CD4-positive, alpha-beta memory T cell (primary cell): ENCODE measurements around the gene ZMYND8. TPM values are rescaled to one million over a fixed set of nuclear protein-coding genes. Genes with fewer than 3 reads are reported as not detected.
A peak's percentile ranks its signal among the peaks of the same experiment; 100 is the strongest.

Experiments used
- CTCF ChIA-PET: fragments of 350-600 bp; sonication (Branson Sonifier 250); formaldehyde crosslinking; loops from one replicate; lab custom pipeline; 2021; ENCODE audit warnings: inconsistent platforms; ENCODE audit not compliant: partially characterized antibody; lab: Charles Lee
- POLR2A ChIA-PET: fragments of 350-600 bp; sonication (Branson Sonifier 250); formaldehyde crosslinking; loops from one replicate; lab custom pipeline; 2021; ENCODE audit not compliant: partially characterized antibody; lab: Charles Lee
- DNase-seq, 5 donors: peaks; one replicate each; pipeline versions ENCODE4 v3.0.0 to v3.0.0-alpha.2; 2020 to 2022; ENCODE audit warnings: mixed read lengths in 1 of 5
- H3K27ac ChIP-seq: one replicate; pipeline ENCODE4 v1.7.0; 2013; ENCODE audit warnings: low read depth, low read length
- H3K27me3 ChIP-seq: 2 replicates; pipeline ENCODE4 v1.7.0; 2013; ENCODE audit warnings: mild to moderate bottlenecking, low read length, moderate library complexity; ENCODE audit not compliant: insufficient read depth
- H3K36me3 ChIP-seq: 2 replicates; pipeline ENCODE4 v1.7.0; 2013; ENCODE audit warnings: mild to moderate bottlenecking, low read length, moderate library complexity; ENCODE audit not compliant: insufficient read depth
- H3K4me1 ChIP-seq: 2 replicates; pipeline ENCODE4 v1.7.0; 2013; ENCODE audit warnings: mild to moderate bottlenecking, low read length, moderate library complexity; ENCODE audit not compliant: insufficient read depth
- H3K4me3 ChIP-seq, 2 donors: one replicate each; pipeline ENCODE4 v1.7.0; 2013; ENCODE audit warnings: low read length in 2 of 2, mild to moderate bottlenecking in 1 of 2
- H3K9me3 ChIP-seq, 2 donors: one replicate each; pipeline ENCODE4 v1.7.0; 2013; ENCODE audit warnings: low read length in 2 of 2, control low read depth in 1 of 2; ENCODE audit not compliant: control insufficient read depth in 1 of 2
- H3K27ac Mint-ChIP-seq, 7 donors: one replicate each; pipeline ENCODE4 v1.8.0; 2020 to 2021; ENCODE audit warnings: mixed read lengths in 7 of 7, mild to moderate bottlenecking in 6 of 7, inconsistent platforms in 3 of 7, moderate library complexity in 3 of 7
- H3K27me3 Mint-ChIP-seq, 2 donors: one replicate each; pipeline ENCODE4 v1.8.0; 2020 to 2021; ENCODE audit warnings: mixed read lengths in 2 of 2
- H3K36me3 Mint-ChIP-seq, 2 donors: one replicate each; pipeline ENCODE4 v1.8.0; 2020 to 2021; ENCODE audit warnings: mixed read lengths in 2 of 2, inconsistent platforms in 1 of 2, mild to moderate bottlenecking in 1 of 2
- H3K4me1 Mint-ChIP-seq, 4 donors: one replicate each; pipeline ENCODE4 v1.8.0; 2020 to 2021; ENCODE audit warnings: mixed read lengths in 4 of 4, mild to moderate bottlenecking in 1 of 4
- H3K4me3 Mint-ChIP-seq, 8 donors: one replicate each; pipeline ENCODE4 v1.8.0; 2020 to 2021; ENCODE audit warnings: mixed read lengths in 8 of 8, mild to moderate bottlenecking in 7 of 8, moderate library complexity in 6 of 8, inconsistent platforms in 3 of 8
- H3K9me3 Mint-ChIP-seq, 8 donors: one replicate each; pipeline ENCODE4 v1.8.0; 2020 to 2021; ENCODE audit warnings: mixed read lengths in 8 of 8, mild to moderate bottlenecking in 5 of 8, inconsistent platforms in 3 of 8, moderate library complexity in 1 of 8
- intact Hi-C: fragments of 100-400 bp; cut with micrococcal nuclease; formaldehyde crosslinking; loops from one replicate; pipeline ENCODE4 v1.15.1; 2023
- polyA plus RNA-seq, 2 donors: library from polyadenylated mRNA; unstranded; fragments of 300-500 nt; fragmentation: Illumina TruSeq; gene quantifications; one replicate each; pipeline ENCODE4 v1.2.3, GENCODE V29; 2021
- total RNA-seq, 2 experiments: library from RNA; stranded (reverse); gene quantifications; one replicate each; pipeline ENCODE4 v1.2.3, GENCODE V29; 2021

The ZMYND8 gene
- total and polyA plus RNA-seq, 4 experiments from 2014 or later: 3.5 to 48.5 (median 33.9) TPM

- ChIA-PET CTCF (interaction anchor here (2.4 to 5.4 kb wide), 2 partner anchors 14 to 96 kb away, joined by 12 to 33 read pairs; no protein-coding TSS in a partner anchor), POLR2A (no interaction called here)
- no peak overlapping the region for H3K27ac ChIP-seq
- no peak overlapping the region for H3K4me3 ChIP-seq
- H3K36me3 ChIP-seq: peaks cover 60% of the 10 kb centered on the region
- H3K4me1 Mint-ChIP-seq: peaks cover 0 to 1% (median 0%) of the 10 kb centered on the region in 4 donors
- H3K36me3 Mint-ChIP-seq: peaks cover 57 to 83% of the 10 kb centered on the region in 2 donors
- H3K9me3 ChIP-seq: no peaks in the 10 kb centered on the region
- no peaks in the 10 kb centered on the region for H3K9me3 Mint-ChIP-seq
- no peaks in the 10 kb centered on the region for H3K27me3 Mint-ChIP-seq
- H3K27ac Mint-ChIP-seq: peak overlapping the region in 1 of 7 donors; percentile 51
- DNase-seq: no peak
- H3K4me3 Mint-ChIP-seq: no peak overlapping the region
- no peaks in the 10 kb centered on the region for H3K4me1 ChIP-seq
- intact Hi-C loops: no loop called here
- no peaks in the 10 kb centered on the region for H3K27me3 ChIP-seq
Measured at GRCh38 chr20:47287609-47288144, 68.8 kb downstream of the ZMYND8 start.

- H3K27ac Mint-ChIP-seq: no peak overlapping the region
- intact Hi-C loops: no loop called here
- H3K36me3 ChIP-seq: peaks cover 59% of the 10 kb centered on the region
- ChIA-PET POLR2A (no interaction called here), CTCF (interaction anchor here (2.4 to 5.4 kb wide), 2 partner anchors 13 to 97 kb away, joined by 12 to 33 read pairs; no protein-coding TSS in a partner anchor)
- no peak for DNase-seq
- no peaks in the 10 kb centered on the region for H3K9me3 Mint-ChIP-seq
- H3K4me1 ChIP-seq: no peaks in the 10 kb centered on the region
- no peak overlapping the region for H3K4me3 Mint-ChIP-seq
- no peaks in the 10 kb centered on the region for H3K27me3 ChIP-seq
- H3K27me3 Mint-ChIP-seq: no peaks in the 10 kb centered on the region
- H3K4me1 Mint-ChIP-seq: peaks cover 0 to 1% (median 0%) of the 10 kb centered on the region in 4 donors
- no peaks in the 10 kb centered on the region for H3K9me3 ChIP-seq
- H3K27ac ChIP-seq: no peak overlapping the region
- no peak overlapping the region for H3K4me3 ChIP-seq
- peaks cover 55 to 81% of the 10 kb centered on the region in 2 donors for H3K36me3 Mint-ChIP-seq
Measured at GRCh38 chr20:47286681-47287080, 69.8 kb downstream of the ZMYND8 start.

- no peaks in the 10 kb centered on the region for H3K4me1 ChIP-seq
- no peaks in the 10 kb centered on the region for H3K27me3 Mint-ChIP-seq
- H3K4me1 Mint-ChIP-seq: peaks cover 0 to 1% (median 0%) of the 10 kb centered on the region in 4 donors
- H3K27ac ChIP-seq: no peak overlapping the region
- no peak overlapping the region for H3K4me3 ChIP-seq
- CTCF ChIA-PET: interaction anchor here (1.3 to 7.1 kb wide), 4 partner anchors 12 to 379 kb away, joined by 3 to 66 read pairs (median 18); no protein-coding TSS in a partner anchor
- intact Hi-C loops: no loop called here
- H3K27me3 ChIP-seq: no peaks in the 10 kb centered on the region
- no peak overlapping the region for H3K4me3 Mint-ChIP-seq
- DNase-seq: no peak
- no peaks in the 10 kb centered on the region for H3K9me3 Mint-ChIP-seq
- H3K36me3 ChIP-seq: peaks cover 62% of the 10 kb centered on the region
- H3K36me3 Mint-ChIP-seq: peaks cover 60 to 86% of the 10 kb centered on the region in 2 donors
- POLR2A ChIA-PET: no interaction called here
- peak overlapping the region in 1 of 7 donors; percentile 52 for H3K27ac Mint-ChIP-seq
- no peaks in the 10 kb centered on the region for H3K9me3 ChIP-seq
Measured at GRCh38 chr20:47285189-47285588, 71.3 kb downstream of the ZMYND8 start.

GRCh38 chr20:47284373-47284772, 72.1 kb downstream of the ZMYND8 start:
- H3K4me3 Mint-ChIP-seq: no peak overlapping the region
- H3K9me3 Mint-ChIP-seq: no peaks in the 10 kb centered on the region
- peak overlapping the region in 2 of 7 donors; percentile 57 to 76 for H3K27ac Mint-ChIP-seq
- H3K27me3 Mint-ChIP-seq: no peaks in the 10 kb centered on the region
- no peak for DNase-seq
- peaks cover 64% of the 10 kb centered on the region for H3K36me3 ChIP-seq
- no peaks in the 10 kb centered on the region for H3K4me1 ChIP-seq
- H3K9me3 ChIP-seq: no peaks in the 10 kb centered on the region
- CTCF ChIA-PET: interaction anchor here (1.3 to 7.1 kb wide), 4 partner anchors 11 to 379 kb away, joined by 3 to 66 read pairs (median 18); no protein-coding TSS in a partner anchor
- POLR2A ChIA-PET: no interaction called here
- H3K4me3 ChIP-seq: no peak overlapping the region
- intact Hi-C loops: no loop called here
- H3K27ac ChIP-seq: no peak overlapping the region
- peaks cover 54 to 81% of the 10 kb centered on the region in 2 donors for H3K36me3 Mint-ChIP-seq
- H3K4me1 Mint-ChIP-seq: peaks cover 0 to 1% (median 0%) of the 10 kb centered on the region in 4 donors
- no peaks in the 10 kb centered on the region for H3K27me3 ChIP-seq

GRCh38 chr20:47283411-47283810, 73.1 kb downstream of the ZMYND8 start:
- Histone ChIP-seq H3K36me3 (peaks cover 69% of the 10 kb centered on the region), H3K9me3 (no peaks in the 10 kb centered on the region), H3K27me3 (no peaks in the 10 kb centered on the region), H3K4me3 (no peak overlapping the region), H3K27ac (no peak overlapping the region), H3K4me1 (no peaks in the 10 kb centered on the region)
- ChIA-PET POLR2A (no interaction called here), CTCF (interaction anchor here (1.2 to 7.1 kb wide), 3 partner anchors 9 to 101 kb away, joined by 4 to 66 read pairs (median 7); no protein-coding TSS in a partner anchor)
- peak overlapping the region in 5 of 7 donors; percentile 15 to 76 (median 54) for H3K27ac Mint-ChIP-seq
- no peaks in the 10 kb centered on the region for H3K9me3 Mint-ChIP-seq
- H3K4me1 Mint-ChIP-seq: peaks cover 0 to 1% (median 0%) of the 10 kb centered on the region in 4 donors
- no peaks in the 10 kb centered on the region for H3K27me3 Mint-ChIP-seq
- H3K4me3 Mint-ChIP-seq: no peak overlapping the region
- peaks cover 53 to 80% of the 10 kb centered on the region in 2 donors for H3K36me3 Mint-ChIP-seq
- DNase-seq: no peak
- intact Hi-C loops: no loop called here

- Histone ChIP-seq H3K27me3 (no peaks in the 10 kb centered on the region), H3K9me3 (no peaks in the 10 kb centered on the region), H3K4me1 (no peaks in the 10 kb centered on the region), H3K4me3 (no peak overlapping the region), H3K36me3 (peaks cover 74% of the 10 kb centered on the region), H3K27ac (no peak overlapping the region)
- ChIA-PET POLR2A (no interaction called here), CTCF (interaction anchor here (0.9 to 7.1 kb wide), 4 partner anchors 8 to 103 kb away, joined by 3 to 66 read pairs (median 6); no protein-coding TSS in a partner anchor)
- DNase-seq: no peak
- Mint-ChIP-seq H3K27me3 (no peaks in the 10 kb centered on the region), H3K4me3 (no peak overlapping the region), H3K36me3 (peaks cover 55 to 82% of the 10 kb centered on the region in 2 donors), H3K4me1 (peaks cover 0 to 1% (median 0%) of the 10 kb centered on the region in 4 donors), H3K27ac (no peak overlapping the region), H3K9me3 (no peaks in the 10 kb centered on the region)
- intact Hi-C loops: no loop called here
Measured at GRCh38 chr20:47282864-47283263, 73.6 kb downstream of the ZMYND8 start.

- Histone ChIP-seq H3K27ac (no peak overlapping the region), H3K9me3 (no peaks in the 10 kb centered on the region), H3K4me3 (no peak overlapping the region), H3K27me3 (no peaks in the 10 kb centered on the region), H3K36me3 (peaks cover 70% of the 10 kb centered on the region), H3K4me1 (no peaks in the 10 kb centered on the region)
- Mint-ChIP-seq H3K9me3 (no peaks in the 10 kb centered on the region), H3K4me3 (no peak overlapping the region), H3K27me3 (no peaks in the 10 kb centered on the region), H3K27ac (peak overlapping the region in 3 of 7 donors; percentile 15 to 62 (median 27)), H3K36me3 (peaks cover 42 to 80% of the 10 kb centered on the region in 2 donors), H3K4me1 (peaks cover 0 to 1% (median under 1%) of the 10 kb centered on the region in 4 donors)
- ChIA-PET CTCF (interaction anchor here (7.1 kb wide), 1 partner anchor 103 kb away, joined by 66 read pairs; no protein-coding TSS in a partner anchor), POLR2A (no interaction called here)
- DNase-seq: no peak
- intact Hi-C loops: no loop called here
Measured at GRCh38 chr20:47281376-47281775, 75.1 kb downstream of the ZMYND8 start.
